Measurements from ENCODE around the gene CEACAM6.

- no peak for TF ChIP-seq CTCF (IDR thresholded peaks at IDR 0.05)
- no peak for TF ChIP-seq POLR2A (IDR thresholded peaks at IDR 0.05)
Observed at GRCh38 chr19:41801792-41802211, 46.5 kb downstream of the CEACAM6 start.
